ENCODE measurements around the gene FAIM2. TPM values are rescaled to one million over a fixed set of nuclear protein-coding genes. Genes with fewer than 3 reads are reported as not detected.

Gene FAIM2
- total RNA-seq, 1 donor from 2014 or later: 1.6 TPM

DNA sequence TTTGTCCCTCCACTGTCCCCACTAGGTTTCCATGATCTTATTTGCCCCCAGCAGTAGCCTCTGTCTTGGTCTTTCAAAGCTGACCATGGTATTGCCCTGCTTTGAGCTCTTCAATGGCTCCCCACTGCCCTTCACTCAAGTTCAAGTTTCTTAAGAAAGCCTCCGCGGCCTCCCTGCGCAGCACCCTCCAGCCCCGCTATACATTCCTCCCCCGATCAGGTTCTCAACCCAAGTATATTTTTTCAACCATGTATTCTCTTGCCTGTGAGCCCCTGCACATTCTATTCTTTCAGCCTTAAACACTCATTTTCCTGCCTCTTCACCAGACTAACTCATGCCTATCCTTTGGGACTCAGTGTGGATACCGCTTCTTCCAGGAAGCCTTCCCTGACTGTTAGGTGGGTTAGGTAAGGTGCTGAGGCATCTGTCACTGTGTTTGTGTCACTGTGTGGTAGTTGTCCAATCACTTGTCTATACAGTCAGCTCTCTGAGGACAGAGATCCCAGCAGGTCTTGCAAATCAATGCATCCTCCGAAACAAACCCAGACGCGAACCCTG lies 4.3 kb downstream of the FAIM2 start:
- H3K36me3 ChIP-seq (ENCODE audit: control insufficient read depth in 3 of 3, insufficient read depth in 3 of 3, low read length in 3 of 3): no peaks in the 10 kb centered on the region
- no peak overlapping the region for H3K9ac ChIP-seq (ENCODE audit: low read depth in 1 of 3, low read length in 3 of 3)
- peaks cover 17 to 33% (median 28%) of the 10 kb centered on the region in 3 donors for H3K27me3 ChIP-seq (ENCODE audit: control insufficient read depth in 3 of 3, insufficient read depth in 3 of 3, low read length in 3 of 3)
- no peak overlapping the region for H3K27ac ChIP-seq (ENCODE audit: low read depth, low read length)
- no peak overlapping the region for H3K4me3 ChIP-seq (ENCODE audit: low read length in 3 of 3)
- H3K4me1 ChIP-seq (ENCODE audit: control insufficient read depth in 3 of 3, insufficient read depth in 3 of 3, low read length in 3 of 3): peaks cover 0 to 4% (median 4%) of the 10 kb centered on the region in 3 donors
- H3K9me3 ChIP-seq (ENCODE audit: control insufficient read depth in 3 of 3, low read length in 3 of 3): no peaks in the 10 kb centered on the region

GRCh38 chr12:49897276-49897675 lies 6.4 kb downstream of the FAIM2 start:
- Histone ChIP-seq H3K9ac (ENCODE audit: low read depth in 1 of 3, low read length in 3 of 3) (no peak overlapping the region), H3K27ac (ENCODE audit: low read depth, low read length) (no peak overlapping the region), H3K36me3 (ENCODE audit: control insufficient read depth in 3 of 3, insufficient read depth in 3 of 3, low read length in 3 of 3) (no peaks in the 10 kb centered on the region), H3K4me3 (ENCODE audit: low read length in 3 of 3) (no peak overlapping the region), H3K27me3 (ENCODE audit: control insufficient read depth in 3 of 3, insufficient read depth in 3 of 3, low read length in 3 of 3) (peaks cover 5 to 17% (median 17%) of the 10 kb centered on the region in 3 donors), H3K9me3 (ENCODE audit: control insufficient read depth in 3 of 3, low read length in 3 of 3) (no peaks in the 10 kb centered on the region), H3K4me1 (ENCODE audit: control insufficient read depth in 3 of 3, insufficient read depth in 3 of 3, low read length in 3 of 3) (no peaks in the 10 kb centered on the region)

GRCh38 chr12:49895773-49896172 lies 7.9 kb downstream of the FAIM2 start:
- no peaks in the 10 kb centered on the region for H3K36me3 ChIP-seq (ENCODE audit: control insufficient read depth in 3 of 3, insufficient read depth in 3 of 3, low read length in 3 of 3)
- no peak overlapping the region for H3K9ac ChIP-seq (ENCODE audit: low read depth in 1 of 3, low read length in 3 of 3)
- H3K9me3 ChIP-seq (ENCODE audit: control insufficient read depth in 3 of 3, low read length in 3 of 3): no peaks in the 10 kb centered on the region
- H3K27ac ChIP-seq (ENCODE audit: low read depth, low read length): no peak overlapping the region
- peaks cover 5 to 27% (median 15%) of the 10 kb centered on the region in 3 donors for H3K27me3 ChIP-seq (ENCODE audit: control insufficient read depth in 3 of 3, insufficient read depth in 3 of 3, low read length in 3 of 3)
- no peak overlapping the region for H3K4me3 ChIP-seq (ENCODE audit: low read length in 3 of 3)
- H3K4me1 ChIP-seq (ENCODE audit: control insufficient read depth in 3 of 3, insufficient read depth in 3 of 3, low read length in 3 of 3): no peaks in the 10 kb centered on the region

GRCh38 chr12:49894751-49895148 lies 8.9 kb downstream of the FAIM2 start:
- H3K9me3 ChIP-seq (ENCODE audit: control insufficient read depth in 3 of 3, low read length in 3 of 3): no peaks in the 10 kb centered on the region
- H3K4me1 ChIP-seq (ENCODE audit: control insufficient read depth in 3 of 3, insufficient read depth in 3 of 3, low read length in 3 of 3): no peaks in the 10 kb centered on the region
- peaks cover 5 to 25% (median 8%) of the 10 kb centered on the region in 3 donors for H3K27me3 ChIP-seq (ENCODE audit: control insufficient read depth in 3 of 3, insufficient read depth in 3 of 3, low read length in 3 of 3)

DNA sequence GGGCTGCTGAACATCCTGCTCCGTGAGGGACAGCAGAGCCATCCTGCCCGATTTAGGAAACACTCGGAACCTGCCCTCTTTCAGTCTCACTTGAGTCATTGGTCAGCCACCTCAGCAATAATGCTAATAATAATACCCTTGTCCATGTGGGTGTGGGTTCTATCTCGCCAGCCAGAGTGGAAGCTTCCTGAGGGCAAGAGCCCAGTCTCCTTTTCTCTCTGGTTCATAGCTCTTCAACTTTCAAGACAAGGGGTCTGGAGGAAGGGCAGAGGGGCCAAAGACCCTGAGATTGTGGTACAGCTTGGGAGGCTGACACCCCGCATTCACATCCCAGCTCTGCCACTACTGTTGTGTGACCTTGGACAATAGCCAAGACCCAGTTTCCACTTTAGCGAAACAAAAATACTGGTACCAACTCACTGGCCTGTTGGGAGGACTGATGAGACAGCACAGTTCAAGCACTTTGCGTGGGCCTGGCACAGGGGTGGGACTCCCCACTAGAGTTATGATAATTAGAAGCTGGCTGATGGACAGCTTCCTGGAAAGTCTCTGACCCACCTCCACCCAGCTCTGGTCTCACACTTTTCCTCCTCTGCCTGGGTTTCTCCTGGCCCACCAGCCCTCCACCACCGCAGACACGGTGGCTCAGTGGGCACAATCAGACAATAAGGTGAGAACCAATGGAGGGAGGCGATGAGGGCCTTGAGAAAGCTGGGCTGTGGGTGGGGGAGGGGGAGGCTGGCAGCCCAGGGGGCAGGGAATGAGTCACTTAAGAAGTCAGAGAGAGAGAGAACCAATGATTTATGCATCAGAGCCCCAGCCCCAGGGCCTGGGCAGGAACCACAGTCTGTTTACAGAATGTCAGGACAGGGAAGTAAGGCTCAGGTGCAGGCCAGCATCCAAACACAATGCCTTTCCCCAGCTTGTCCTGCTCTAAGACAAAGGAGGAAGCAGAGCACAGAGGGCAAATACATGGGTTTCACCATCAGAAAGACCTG lies 9.6 kb downstream of the FAIM2 start:
- H3K4me1 ChIP-seq (ENCODE audit: control insufficient read depth in 3 of 3, insufficient read depth in 3 of 3, low read length in 3 of 3): no peaks in the 10 kb centered on the region
- H3K27ac ChIP-seq (ENCODE audit: low read depth, low read length): no peak overlapping the region
- peaks cover 2 to 20% (median 5%) of the 10 kb centered on the region in 3 donors for H3K27me3 ChIP-seq (ENCODE audit: control insufficient read depth in 3 of 3, insufficient read depth in 3 of 3, low read length in 3 of 3)

More at GRCh38 chr12:49894751-49895148, 8.9 kb downstream of the FAIM2 start:
- H3K27ac ChIP-seq (ENCODE audit: low read depth, low read length): no peak overlapping the region
- H3K4me3 ChIP-seq (ENCODE audit: low read length in 3 of 3): no peak overlapping the region
- H3K9ac ChIP-seq (ENCODE audit: low read depth in 1 of 3, low read length in 3 of 3): no peak overlapping the region
- no peaks in the 10 kb centered on the region for H3K36me3 ChIP-seq (ENCODE audit: control insufficient read depth in 3 of 3, insufficient read depth in 3 of 3, low read length in 3 of 3)

GRCh38 chr12:49892732-49893317 lies 10.9 kb downstream of the FAIM2 start:
- Histone ChIP-seq H3K27me3 (ENCODE audit: control insufficient read depth in 3 of 3, insufficient read depth in 3 of 3, low read length in 3 of 3) (peaks cover 2 to 15% (median 5%) of the 10 kb centered on the region in 3 donors), H3K27ac (ENCODE audit: low read depth, low read length) (no peak overlapping the region), H3K9ac (ENCODE audit: low read depth in 1 of 3, low read length in 3 of 3) (no peak overlapping the region), H3K4me3 (ENCODE audit: low read length in 3 of 3) (no peak overlapping the region), H3K4me1 (ENCODE audit: control insufficient read depth in 3 of 3, insufficient read depth in 3 of 3, low read length in 3 of 3) (no peaks in the 10 kb centered on the region), H3K9me3 (ENCODE audit: control insufficient read depth in 3 of 3, low read length in 3 of 3) (no peaks in the 10 kb centered on the region), H3K36me3 (ENCODE audit: control insufficient read depth in 3 of 3, insufficient read depth in 3 of 3, low read length in 3 of 3) (no peaks in the 10 kb centered on the region)

More for the DNA sequence above, 9.6 kb downstream of the FAIM2 start:
- H3K9me3 ChIP-seq (ENCODE audit: control insufficient read depth in 3 of 3, low read length in 3 of 3): no peaks in the 10 kb centered on the region
- no peak overlapping the region for H3K4me3 ChIP-seq (ENCODE audit: low read length in 3 of 3)
- H3K36me3 ChIP-seq (ENCODE audit: control insufficient read depth in 3 of 3, insufficient read depth in 3 of 3, low read length in 3 of 3): no peaks in the 10 kb centered on the region
- H3K9ac ChIP-seq (ENCODE audit: low read depth in 1 of 3, low read length in 3 of 3): no peak overlapping the region

DNA sequence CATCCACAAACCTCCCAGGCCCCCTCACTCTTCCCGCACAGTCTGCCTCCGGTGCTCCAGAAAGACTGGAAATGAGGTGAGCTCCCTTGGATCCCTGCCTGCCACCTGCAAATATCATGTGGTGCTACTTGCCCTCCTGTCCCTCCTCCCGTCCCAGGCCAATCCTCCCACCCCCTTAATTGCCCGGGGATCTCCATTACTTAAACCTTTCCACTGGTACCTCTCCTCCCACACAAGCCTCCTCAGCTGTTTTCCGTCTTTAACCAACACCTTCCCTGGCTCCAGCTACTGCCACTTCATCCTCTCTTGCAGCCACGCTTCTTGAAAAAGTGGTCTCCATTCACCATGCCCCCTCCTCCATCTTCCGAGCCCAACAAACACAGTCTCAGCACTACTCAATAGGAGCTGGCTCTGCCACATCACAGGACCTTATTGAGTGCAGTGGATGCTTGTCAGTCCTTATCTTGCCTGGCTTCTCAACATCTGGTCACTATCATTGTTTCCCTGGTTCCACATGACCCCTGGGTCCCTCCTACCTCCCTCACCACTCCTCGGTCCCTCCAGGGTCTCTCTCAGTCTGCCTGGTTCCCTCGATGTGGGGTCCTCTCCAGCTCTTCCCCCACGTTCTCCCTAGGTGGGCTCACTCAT lies 11.5 kb downstream of the FAIM2 start:
- Histone ChIP-seq H3K36me3 (ENCODE audit: control insufficient read depth in 3 of 3, insufficient read depth in 3 of 3, low read length in 3 of 3) (no peaks in the 10 kb centered on the region), H3K27me3 (ENCODE audit: control insufficient read depth in 3 of 3, insufficient read depth in 3 of 3, low read length in 3 of 3) (peaks cover 2 to 19% (median 5%) of the 10 kb centered on the region in 3 donors), H3K4me3 (ENCODE audit: low read length in 3 of 3) (no peak overlapping the region), H3K9ac (ENCODE audit: low read depth in 1 of 3, low read length in 3 of 3) (no peak overlapping the region), H3K27ac (ENCODE audit: low read depth, low read length) (no peak overlapping the region), H3K4me1 (ENCODE audit: control insufficient read depth in 3 of 3, insufficient read depth in 3 of 3, low read length in 3 of 3) (no peaks in the 10 kb centered on the region), H3K9me3 (ENCODE audit: control insufficient read depth in 3 of 3, low read length in 3 of 3) (no peaks in the 10 kb centered on the region)

GRCh38 chr12:49891476-49891875 lies 12.2 kb downstream of the FAIM2 start:
- H3K27ac ChIP-seq (ENCODE audit: low read depth, low read length): no peak overlapping the region
- no peak overlapping the region for H3K4me3 ChIP-seq (ENCODE audit: low read length in 3 of 3)
- H3K9ac ChIP-seq (ENCODE audit: low read depth in 1 of 3, low read length in 3 of 3): no peak overlapping the region
- no peaks in the 10 kb centered on the region for H3K4me1 ChIP-seq (ENCODE audit: control insufficient read depth in 3 of 3, insufficient read depth in 3 of 3, low read length in 3 of 3)
- H3K9me3 ChIP-seq (ENCODE audit: control insufficient read depth in 3 of 3, low read length in 3 of 3): no peaks in the 10 kb centered on the region
- H3K27me3 ChIP-seq (ENCODE audit: control insufficient read depth in 3 of 3, insufficient read depth in 3 of 3, low read length in 3 of 3): peaks cover 2 to 15% (median 5%) of the 10 kb centered on the region in 3 donors
- no peaks in the 10 kb centered on the region for H3K36me3 ChIP-seq (ENCODE audit: control insufficient read depth in 3 of 3, insufficient read depth in 3 of 3, low read length in 3 of 3)

DNA sequence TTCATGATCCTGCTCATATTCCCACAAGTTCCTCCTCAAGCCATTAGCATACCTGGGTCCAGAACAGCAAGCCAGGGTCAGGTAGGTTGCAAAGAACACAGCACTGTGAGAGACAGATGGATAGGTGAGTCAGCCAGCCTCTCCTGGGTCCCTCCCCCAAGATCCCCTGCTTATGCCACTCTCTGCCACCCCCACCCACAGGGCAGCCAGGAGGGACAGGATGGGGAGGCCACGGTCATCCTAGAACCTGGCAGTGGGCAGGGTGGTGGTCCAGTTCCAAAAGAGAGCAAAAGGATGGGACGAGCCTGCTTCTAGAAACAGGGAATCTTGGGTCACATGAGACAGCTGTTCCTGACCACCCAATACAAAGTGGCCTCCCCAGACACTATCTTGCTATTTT lies 12.7 kb downstream of the FAIM2 start:
- H3K36me3 ChIP-seq (ENCODE audit: control insufficient read depth in 3 of 3, insufficient read depth in 3 of 3, low read length in 3 of 3): no peaks in the 10 kb centered on the region
- no peak overlapping the region for H3K27ac ChIP-seq (ENCODE audit: low read depth, low read length)
- no peaks in the 10 kb centered on the region for H3K9me3 ChIP-seq (ENCODE audit: control insufficient read depth in 3 of 3, low read length in 3 of 3)
- H3K27me3 ChIP-seq (ENCODE audit: control insufficient read depth in 3 of 3, insufficient read depth in 3 of 3, low read length in 3 of 3): peaks cover 4 to 17% (median 5%) of the 10 kb centered on the region in 3 donors
- no peaks in the 10 kb centered on the region for H3K4me1 ChIP-seq (ENCODE audit: control insufficient read depth in 3 of 3, insufficient read depth in 3 of 3, low read length in 3 of 3)
- H3K9ac ChIP-seq (ENCODE audit: low read depth in 1 of 3, low read length in 3 of 3): no peak overlapping the region
- H3K4me3 ChIP-seq (ENCODE audit: low read length in 3 of 3): no peak overlapping the region

Measured in skeletal muscle tissue (tissue), 4 donors.